Pancreas (tissue), 10 donors: ENCODE results near the gene GPRIN2. TPM values are rescaled to one million over a fixed set of nuclear protein-coding genes. Genes with fewer than 3 reads are reported as not detected.
A peak's percentile ranks its signal among the peaks of the same experiment; 100 is the strongest.

Experiments
- ATAC-seq, 4 donors: fragments of 200-7000 bp; cut with Tn5 transposase; one replicate each; pipeline versions ENCODE4 v1.8.0 to v1.9.1; 2020; ENCODE audit warnings: mild to moderate bottlenecking in 4 of 4, moderate library complexity in 4 of 4
- DNase-seq, 6 donors: peaks; one replicate each; pipeline ENCODE4 v3.0.0-alpha.2; 2020
- FAIRE-seq: peaks from 2 replicates; lab custom pipeline; 2012; peaks lifted over from hg19 to GRCh38; lab: Jason Lieb, UNC
- H3K27ac ChIP-seq, 4 donors: fragments of 200-600 bp; sonication (generic); 1 replicate in 3 of 4; 2 replicates in 1 of 4; pipeline versions ENCODE4 v1.5.0 to v1.8.0; 2020
- H3K27me3 ChIP-seq, 4 donors: fragments of 200-600 bp; one replicate each; pipeline ENCODE4 v1.8.0; 2021
- H3K36me3 ChIP-seq, 3 donors: fragments of 200-600 bp; sonication (generic) in 1 of 3; one replicate each; pipeline versions ENCODE4 v1.5.0 to v1.8.0; 2020 to 2021
- H3K4me1 ChIP-seq, 3 donors: fragments of 200-600 bp; one replicate each; pipeline ENCODE4 v1.8.0; 2021
- H3K4me3 ChIP-seq, 4 donors: fragments of 200-600 bp; sonication (generic) in 2 of 4; one replicate each; pipeline versions ENCODE4 v1.5.0 to v1.8.0; 2020 to 2021
- H3K9me3 ChIP-seq, 4 donors: fragments of 200-600 bp; one replicate each; pipeline ENCODE4 v1.8.0; 2021
- CTCF ChIP-seq, 4 donors: fragments of 200-600 bp; sonication (generic) in 3 of 4; IDR thresholded peaks; one replicate each; pipeline versions ENCODE4 v1.5.0 to v1.8.0; 2021; ENCODE audit warnings: antibody characterized with exemption in 4 of 4
- WGBS, 2 donors: extraction: QIAGEN DNeasy Blood & Tissue Kit; methylation state at CpG; one replicate each; pipeline ENCODE4 v1.1.7; 2013; 5-methylcytosine and 5-hydroxymethylcytosine counted together
- intact Hi-C, 3 donors: fragments of 100-400 bp; cut with DNase I; formaldehyde crosslinking; loops; one replicate each; pipeline versions ENCODE4 v1.11.1 to v1.14.2; 2022
- polyA plus RNA-seq, 2 donors: library from polyadenylated mRNA; stranded (reverse); fragments of 200-250 nt; gene quantifications; one replicate each; pipeline ENCODE4 v1.2.3, GENCODE V29; 2013
- total RNA-seq, 6 donors: library from RNA; stranded (reverse); fragmentation: NEBNext Ultra II Directional in 4 of 6; extraction: Animal tissue kit (Norgen Biotek cat#: 25700) in 4 of 6; gene quantifications; one replicate each; pipeline versions ENCODE4 v1.2.1 to v1.2.4, GENCODE V29; 2021 to 2023
- donor health status: healthy with polysubstance abuse.
- donor health status: DM: no; HTN: no; CAD: no; lungs with moderate emphysema.
- donor health status: DM: no; HTN: no; CAD: no.
- donor health status: control.
- donor health status: control.
- donor health status: Bipolar disorder and iron deficiency.
- donor health status: DM: yes; HTN: yes; CAD: no.
- donor health status: DM: no; HTN: no; CAD: no.
- donor health status: DM: no; HTN: no; CAD: no.
- donor health status: DM: yes; HTN: yes; CAD: no.

GPRIN2 gene
- total and polyA plus RNA-seq, 8 donors, result 3.7 to 14.0 (median 5.2) TPM

GRCh38 chr10:46545861-46546590 is 10.4 kb downstream of the GPRIN2 start:
- intact Hi-C loops, result no loop called here
- no peak for ATAC-seq
- Histone ChIP-seq H3K9me3 (no peaks in the 10 kb centered on the region), H3K4me3 (no peak overlapping the region), H3K27me3 (no peaks in the 10 kb centered on the region), H3K4me1 (peaks cover 0 to under 1% (median 0%) of the 10 kb centered on the region in 3 donors), H3K36me3 (no peaks in the 10 kb centered on the region), H3K27ac (no peak overlapping the region)
- peak in 5 of 6 donors; percentile 1 to 55 (median 14) for DNase-seq
- 83 to 87% methylated on average over 5 of the region's 5 CpGs for WGBS, 2 donors
- no peak for TF ChIP-seq CTCF (IDR thresholded peaks at IDR 0.05)
- no peak for FAIRE-seq

- Histone ChIP-seq H3K27me3 (no peaks in the 10 kb centered on the region), H3K4me3 (no peak overlapping the region), H3K27ac (no peak overlapping the region), H3K36me3 (no peaks in the 10 kb centered on the region), H3K4me1 (peaks cover 0 to 9% (median 3%) of the 10 kb centered on the region in 3 donors), H3K9me3 (no peaks in the 10 kb centered on the region)
- TF ChIP-seq CTCF (IDR thresholded peaks at IDR 0.05), result no peak
- ATAC-seq (peak in 1 of 4 donors; percentile 10), FAIRE-seq (no peak), DNase-seq (peak in 5 of 6 donors; percentile 3 to 59 (median 17))
- WGBS, 2 donors, result 63 to 73% methylated on average over 3 of the region's 3 CpGs
- intact Hi-C loops, result no loop called here
Observed at GRCh38 chr10:46544989-46545791, 11.3 kb downstream of the GPRIN2 start.

GRCh38 chr10:46543466-46544377 is 12.7 kb downstream of the GPRIN2 start:
- ATAC-seq (no peak), DNase-seq (peak in 5 of 6 donors; percentile 2 to 54 (median 12))

More at GRCh38 chr10:46543466-46544377, 12.7 kb downstream of the GPRIN2 start:
- 80 to 83% methylated on average over 14 of the region's 14 CpGs for WGBS, 2 donors
- no peak overlapping the region for H3K27ac ChIP-seq
- no peak overlapping the region for H3K4me3 ChIP-seq
- H3K9me3 ChIP-seq, result no peaks in the 10 kb centered on the region
- H3K27me3 ChIP-seq, result no peaks in the 10 kb centered on the region
- no peak for TF ChIP-seq CTCF (IDR thresholded peaks at IDR 0.05)
- intact Hi-C loops, result no loop called here
- peaks cover 0 to 23% (median 13%) of the 10 kb centered on the region in 3 donors for H3K4me1 ChIP-seq
- H3K36me3 ChIP-seq, result no peaks in the 10 kb centered on the region
- no peak for FAIRE-seq
